ENCODE results near the gene CREBL2. TPM values are rescaled to one million over a fixed set of nuclear protein-coding genes. Genes with fewer than 3 reads are reported as not detected.

CREBL2 gene
- total RNA-seq, 2 experiments from 2014 or later = 15.6 to 16.1 TPM

- no peak overlapping the region for H3K27ac Mint-ChIP-seq
- CTCF ChIA-PET = interaction anchor here (0.7 to 1.2 kb wide), 4 partner anchors 13 to 415 kb away, joined by 3 to 6 read pairs (median 3); no protein-coding TSS in a partner anchor
Observed at GRCh38 chr12:12599750-12600643, 11.7 kb upstream of the CREBL2 start.

DNA sequence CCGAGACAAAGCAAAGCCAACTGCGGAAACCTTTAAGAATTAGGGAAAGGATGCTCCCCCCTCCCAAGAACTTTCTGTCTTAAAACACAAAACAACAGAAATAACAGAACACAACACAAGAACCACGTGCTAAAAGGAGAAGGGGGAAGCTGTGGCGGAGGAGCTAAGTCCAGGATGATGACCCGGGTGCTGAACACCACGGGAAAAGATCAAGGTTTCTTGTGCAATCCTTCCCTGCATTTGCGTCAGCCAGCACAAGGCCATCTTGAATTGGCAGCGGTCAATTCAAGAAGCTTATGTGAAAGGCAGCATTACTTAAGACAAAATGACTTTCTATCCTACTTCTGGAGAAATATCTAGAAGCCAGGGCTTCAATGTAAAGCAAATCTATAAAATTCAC, 11.0 kb upstream of the CREBL2 start:
- H3K36me3 Mint-ChIP-seq (ENCODE audit: low read depth) = no peaks in the 10 kb centered on the region
- no peak for DNase-seq
- intact Hi-C loops (cut with micrococcal nuclease) = no loop called here
- no peak overlapping the region for H3K4me3 Mint-ChIP-seq
- CTCF ChIA-PET = interaction anchor here (1.5 kb wide), 1 partner anchor 9 kb away, joined by 5 read pairs; no protein-coding TSS in a partner anchor
- H3K27ac Mint-ChIP-seq = no peak overlapping the region
- H3K9me3 Mint-ChIP-seq = no peaks in the 10 kb centered on the region
- no peaks in the 10 kb centered on the region for H3K27me3 Mint-ChIP-seq (ENCODE audit: low read depth)
- H3K4me1 Mint-ChIP-seq (ENCODE audit: low read depth) = no peaks in the 10 kb centered on the region

More at GRCh38 chr12:12599750-12600643, 11.7 kb upstream of the CREBL2 start:
- Mint-ChIP-seq H3K4me1 (ENCODE audit: low read depth) (no peaks in the 10 kb centered on the region), H3K36me3 (ENCODE audit: low read depth) (no peaks in the 10 kb centered on the region), H3K4me3 (no peak overlapping the region), H3K9me3 (no peaks in the 10 kb centered on the region), H3K27me3 (ENCODE audit: low read depth) (no peaks in the 10 kb centered on the region)
- intact Hi-C loops (cut with micrococcal nuclease) = no loop called here
- no peak for DNase-seq

DNA sequence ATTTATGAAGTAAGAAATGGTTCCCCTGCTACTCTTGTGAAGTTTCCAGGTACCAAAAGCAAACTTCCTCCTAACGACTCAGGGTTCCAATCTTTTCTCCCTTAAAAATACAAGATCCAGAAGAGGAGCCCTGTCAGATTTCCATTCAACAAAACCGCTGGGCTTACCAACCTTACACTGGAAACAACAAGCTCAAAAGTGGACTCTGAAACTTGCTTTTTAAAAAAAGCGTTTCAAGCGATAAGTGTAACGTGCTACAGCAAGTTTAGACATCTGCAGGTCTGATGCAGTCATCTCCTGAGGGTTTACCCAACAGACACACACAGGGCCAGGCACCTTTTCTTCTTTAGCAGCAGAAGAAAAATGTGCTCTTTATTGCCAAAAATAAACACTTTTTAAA, 6.9 kb upstream of the CREBL2 start:
- Mint-ChIP-seq H3K4me1 (ENCODE audit: low read depth) (peaks cover 22% of the 10 kb centered on the region), H3K27ac (no peak overlapping the region), H3K36me3 (ENCODE audit: low read depth) (no peaks in the 10 kb centered on the region), H3K27me3 (ENCODE audit: low read depth) (no peaks in the 10 kb centered on the region), H3K4me3 (no peak overlapping the region), H3K9me3 (no peaks in the 10 kb centered on the region)
- DNase-seq = no peak
- intact Hi-C loops (cut with micrococcal nuclease) = loop anchor here (5.0 kb wide), 1 partner anchor 532 kb away; the partner anchor contains the start of gene BCL2L14
- CTCF ChIA-PET = no interaction called here

DNA sequence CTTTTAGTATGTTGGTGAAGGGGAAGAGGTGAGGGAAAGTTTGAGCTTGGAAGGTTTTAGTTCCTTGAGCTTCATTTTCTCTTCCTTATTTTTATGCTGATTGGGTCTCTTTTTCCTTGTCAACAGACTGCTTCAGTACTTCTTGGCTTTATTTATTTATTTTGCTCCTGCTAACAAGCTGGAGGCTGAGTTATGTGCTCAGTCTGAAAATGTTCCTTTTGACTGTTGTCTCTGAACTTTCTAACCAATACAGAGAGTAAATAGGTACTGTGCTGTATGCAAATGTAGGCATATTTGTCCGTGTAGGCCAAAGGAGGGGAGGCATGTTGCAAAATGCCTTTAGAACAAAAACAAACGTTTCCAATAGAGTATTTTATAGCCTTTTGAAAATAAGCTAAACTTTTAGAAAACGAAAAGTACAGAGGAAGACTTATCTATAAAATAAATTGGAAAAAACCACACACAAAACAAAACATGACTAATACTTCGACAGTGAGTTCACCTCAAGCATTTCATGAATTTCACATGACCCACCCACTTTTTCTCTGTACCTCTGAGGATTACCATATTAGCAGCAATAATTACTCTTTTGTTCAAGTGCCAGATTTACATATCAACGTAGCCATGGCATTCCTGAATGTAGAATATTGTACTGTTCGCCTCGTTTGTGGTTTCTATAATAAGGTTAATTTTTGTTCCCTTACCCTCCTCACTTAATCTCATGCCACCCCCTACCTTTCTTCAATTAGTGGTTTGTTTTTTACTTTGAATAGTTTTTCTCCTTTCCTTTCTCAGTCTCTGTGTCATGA, 4.7 kb upstream of the CREBL2 start:
- CTCF ChIA-PET = interaction anchor here (0.7 to 1.1 kb wide), 4 partner anchors 15 to 151 kb away, joined by 3 to 4 read pairs (median 3); no protein-coding TSS in a partner anchor
- Mint-ChIP-seq H3K27me3 (ENCODE audit: low read depth) (no peaks in the 10 kb centered on the region), H3K9me3 (no peaks in the 10 kb centered on the region), H3K4me3 (peak overlapping the region; percentile 11), H3K4me1 (ENCODE audit: low read depth) (peaks cover 30% of the 10 kb centered on the region), H3K27ac (peak overlapping the region; percentile 81), H3K36me3 (ENCODE audit: low read depth) (no peaks in the 10 kb centered on the region)
- no peak for DNase-seq
- intact Hi-C loops (cut with micrococcal nuclease) = loop anchor here (1.0 to 5.0 kb wide), 4 partner anchors 25 to 535 kb away; partner anchors contain the start of gene BCL2L14

- no peaks in the 10 kb centered on the region for H3K27me3 Mint-ChIP-seq (ENCODE audit: low read depth)
- DNase-seq = peak; percentile 60
- intact Hi-C loops (cut with micrococcal nuclease) = loop anchor here (1.0 to 5.0 kb wide), 3 partner anchors 232 to 572 kb away; partner anchors contain the start of gene BCL2L14
- peaks cover 38% of the 10 kb centered on the region for H3K4me1 Mint-ChIP-seq (ENCODE audit: low read depth)
- no peaks in the 10 kb centered on the region for H3K9me3 Mint-ChIP-seq
- peaks cover 7% of the 10 kb centered on the region for H3K36me3 Mint-ChIP-seq (ENCODE audit: low read depth)
- H3K4me3 Mint-ChIP-seq = no peak overlapping the region
- CTCF ChIA-PET = interaction anchor here (0.7 to 1.1 kb wide), 4 partner anchors 45 to 231 kb away, joined by 3 to 10 read pairs (median 4); no protein-coding TSS in a partner anchor
- peak overlapping the region; percentile 48 for H3K27ac Mint-ChIP-seq
Observed at GRCh38 chr12:12608557-12608957, 3.1 kb upstream of the CREBL2 start.

- Mint-ChIP-seq H3K9me3 (no peaks in the 10 kb centered on the region), H3K36me3 (ENCODE audit: low read depth) (peaks cover 12% of the 10 kb centered on the region), H3K4me3 (no peak overlapping the region), H3K4me1 (ENCODE audit: low read depth) (peaks cover 47% of the 10 kb centered on the region), H3K27ac (no peak overlapping the region), H3K27me3 (ENCODE audit: low read depth) (no peaks in the 10 kb centered on the region)
- CTCF ChIA-PET = interaction anchor here (0.7 kb wide), 1 partner anchor 45 kb away, joined by 3 read pairs; no protein-coding TSS in a partner anchor
- DNase-seq = no peak
- intact Hi-C loops (cut with micrococcal nuclease) = loop anchor here (2.0 to 10.0 kb wide), 3 partner anchors 37 to 537 kb away; partner anchors contain the start of genes BCL2L14 and GPRC5A
Observed at GRCh38 chr12:12609692-12610091, 2.0 kb upstream of the CREBL2 start.

DNA sequence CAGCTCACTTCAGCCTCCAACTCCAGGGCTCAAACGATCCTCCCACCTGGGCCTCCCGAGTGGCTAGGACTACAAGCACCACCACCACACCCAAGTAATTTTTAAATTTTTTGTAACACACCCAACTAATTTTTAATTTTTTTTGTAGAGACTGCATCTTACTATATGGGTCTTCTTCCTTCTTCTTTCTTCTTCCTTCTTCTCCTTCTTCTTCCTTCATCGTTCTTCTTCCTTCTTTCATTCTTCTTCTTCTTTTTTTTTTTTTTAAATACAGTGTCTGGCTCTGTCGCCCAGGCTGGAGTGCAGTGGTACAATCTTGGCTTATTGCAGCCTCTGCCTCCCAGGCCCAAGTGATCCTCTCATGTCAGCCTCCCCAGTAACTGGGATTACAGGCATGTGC, 965 bp upstream of the CREBL2 start:
- Mint-ChIP-seq H3K9me3 (no peaks in the 10 kb centered on the region), H3K36me3 (ENCODE audit: low read depth) (peaks cover 13% of the 10 kb centered on the region), H3K4me1 (ENCODE audit: low read depth) (peaks cover 54% of the 10 kb centered on the region), H3K27ac (peak overlapping the region; percentile 99), H3K27me3 (ENCODE audit: low read depth) (no peaks in the 10 kb centered on the region), H3K4me3 (peak overlapping the region; percentile 88)
- intact Hi-C loops (cut with micrococcal nuclease) = loop anchor here (1.0 to 10.0 kb wide), 8 partner anchors 27 to 284 kb away; partner anchors contain the start of genes BORCS5, CDKN1B, GPR19 and GPRC5A
- DNase-seq = no peak
- CTCF ChIA-PET = no interaction called here

- CTCF ChIA-PET = interaction anchor here (0.6 to 1.5 kb wide), 6 partner anchors 12 to 236 kb away, joined by 3 to 6 read pairs (median 4); no protein-coding TSS in a partner anchor
- peaks cover 59% of the 10 kb centered on the region for H3K4me1 Mint-ChIP-seq (ENCODE audit: low read depth)
- H3K9me3 Mint-ChIP-seq = no peaks in the 10 kb centered on the region
- peak overlapping the region; percentile 99 for H3K27ac Mint-ChIP-seq
- no peaks in the 10 kb centered on the region for H3K27me3 Mint-ChIP-seq (ENCODE audit: low read depth)
- H3K36me3 Mint-ChIP-seq (ENCODE audit: low read depth) = peaks cover 17% of the 10 kb centered on the region
- peak overlapping the region; percentile 88 for H3K4me3 Mint-ChIP-seq
- DNase-seq = peak; percentile 51
- intact Hi-C loops (cut with micrococcal nuclease) = loop anchor here (1.0 to 10.0 kb wide), 4 partner anchors 92 to 282 kb away; partner anchors contain the start of gene GPRC5A
Observed at GRCh38 chr12:12612358-12612757, 682 bp downstream of the CREBL2 start.

DNA sequence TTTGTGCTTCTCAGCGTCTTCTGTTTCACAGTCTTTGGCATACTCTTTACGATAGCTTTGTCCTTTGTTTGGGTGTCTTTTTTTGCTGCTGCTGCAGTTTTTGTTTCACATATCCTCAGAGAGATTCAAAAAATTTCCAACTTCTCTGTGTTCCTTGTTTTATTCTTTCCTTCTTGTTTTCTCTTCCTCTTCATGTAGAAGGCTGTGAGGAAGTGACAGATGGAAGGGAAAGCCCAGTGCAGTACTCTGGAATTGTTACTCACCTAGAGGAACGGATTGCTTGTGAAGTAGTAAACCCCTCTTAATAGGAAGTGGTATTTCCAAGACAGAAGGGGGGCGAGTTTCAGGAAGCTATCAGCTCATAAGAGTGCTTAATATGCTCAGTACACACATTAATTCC, 1.7 kb downstream of the CREBL2 start:
- Mint-ChIP-seq H3K4me1 (ENCODE audit: low read depth) (peaks cover 55% of the 10 kb centered on the region), H3K27ac (peak overlapping the region; percentile 99), H3K36me3 (ENCODE audit: low read depth) (peaks cover 22% of the 10 kb centered on the region), H3K9me3 (no peaks in the 10 kb centered on the region), H3K27me3 (ENCODE audit: low read depth) (no peaks in the 10 kb centered on the region), H3K4me3 (peak overlapping the region; percentile 88)
- CTCF ChIA-PET = interaction anchor here (0.8 to 1.4 kb wide), 2 partner anchors 32 to 42 kb away, joined by 3 to 5 read pairs; no protein-coding TSS in a partner anchor
- intact Hi-C loops (cut with micrococcal nuclease) = loop anchor here (1.0 to 10.0 kb wide), 3 partner anchors 9 to 281 kb away; partner anchors contain the start of gene GPRC5A
- peak; percentile 25 for DNase-seq

DNA sequence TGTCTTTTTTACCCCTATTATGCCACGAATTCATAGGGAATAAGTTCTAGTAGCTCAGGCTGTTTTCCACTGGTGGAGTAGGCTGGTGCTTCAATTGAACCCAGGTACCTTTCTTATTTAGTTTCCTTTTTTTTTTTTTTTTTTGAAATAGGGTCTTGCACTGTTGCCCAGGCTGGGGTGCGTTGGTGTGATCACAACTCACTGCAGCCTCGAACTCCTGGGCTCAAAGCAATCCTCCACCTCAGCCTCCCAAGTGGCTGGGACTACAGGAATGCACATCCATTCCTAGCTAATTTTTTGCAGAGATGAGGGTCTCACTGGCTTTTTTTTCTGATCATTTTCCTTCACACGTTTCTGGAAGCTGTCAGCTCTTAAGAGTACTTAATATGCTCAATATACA, 2.7 kb downstream of the CREBL2 start:
- intact Hi-C loops (cut with micrococcal nuclease) = loop anchor here (10.0 kb wide), 1 partner anchor 280 kb away; the partner anchor contains the start of gene GPRC5A
- CTCF ChIA-PET = interaction anchor here (0.7 kb wide), 1 partner anchor 51 kb away, joined by 3 read pairs; the partner anchor contains the start of gene DUSP16
- H3K27me3 Mint-ChIP-seq (ENCODE audit: low read depth) = no peaks in the 10 kb centered on the region
- peaks cover 25% of the 10 kb centered on the region for H3K36me3 Mint-ChIP-seq (ENCODE audit: low read depth)
- peaks cover 50% of the 10 kb centered on the region for H3K4me1 Mint-ChIP-seq (ENCODE audit: low read depth)
- H3K9me3 Mint-ChIP-seq = no peaks in the 10 kb centered on the region
- DNase-seq = no peak
- peak overlapping the region; percentile 99 for H3K27ac Mint-ChIP-seq
- no peak overlapping the region for H3K4me3 Mint-ChIP-seq

DNA sequence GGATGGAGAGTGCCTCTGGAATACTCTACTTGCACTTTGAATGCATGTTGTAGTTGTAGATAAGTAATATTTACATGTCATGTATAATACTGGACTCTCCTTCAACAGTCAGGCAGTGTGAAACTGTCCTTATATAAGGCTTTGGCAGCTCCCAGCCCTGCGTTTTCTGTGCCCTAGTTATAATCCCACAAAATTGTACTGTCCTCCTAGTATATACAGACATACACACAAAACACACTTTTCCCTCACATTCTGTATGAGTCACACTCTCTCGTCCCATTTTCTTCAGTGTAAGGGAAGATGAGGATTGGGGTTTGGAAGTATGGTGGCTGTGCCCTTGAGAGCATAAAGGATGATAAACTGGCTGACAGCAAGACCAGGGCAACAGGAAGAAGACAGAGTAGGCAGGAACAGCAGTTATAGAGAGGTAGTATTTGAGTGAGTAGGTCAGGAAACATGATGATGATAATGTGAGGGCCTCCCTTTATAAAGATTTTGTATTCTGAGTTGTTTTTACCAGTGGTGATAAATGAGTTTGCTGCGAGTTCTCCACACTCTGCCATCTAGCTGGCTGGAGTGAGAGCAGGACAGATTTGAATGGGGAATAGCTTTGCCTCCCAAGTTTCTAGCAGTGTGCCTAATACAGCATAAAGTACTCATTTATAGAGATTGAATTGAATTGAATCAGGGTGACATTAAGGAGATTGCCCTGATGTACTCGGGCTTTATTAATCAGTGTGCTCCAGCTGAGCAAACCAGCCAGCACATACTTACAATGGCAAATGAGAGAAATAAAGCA, 5.0 kb downstream of the CREBL2 start:
- no peak overlapping the region for H3K4me3 Mint-ChIP-seq
- H3K36me3 Mint-ChIP-seq (ENCODE audit: low read depth) = peaks cover 29% of the 10 kb centered on the region
- H3K27ac Mint-ChIP-seq = peak overlapping the region; percentile 55
- peak; percentile 33 for DNase-seq
- peaks cover 64% of the 10 kb centered on the region for H3K4me1 Mint-ChIP-seq (ENCODE audit: low read depth)
- intact Hi-C loops (cut with micrococcal nuclease) = loop anchor here (10.0 kb wide), 1 partner anchor 278 kb away; the partner anchor contains the start of gene GPRC5A
- H3K27me3 Mint-ChIP-seq (ENCODE audit: low read depth) = no peaks in the 10 kb centered on the region
- no peaks in the 10 kb centered on the region for H3K9me3 Mint-ChIP-seq
- CTCF ChIA-PET = interaction anchor here (0.6 to 2.3 kb wide), 5 partner anchors 14 to 238 kb away, joined by 4 to 8 read pairs (median 4); no protein-coding TSS in a partner anchor

Data from activated naive CD4-positive, alpha-beta T cell treated with anti-CD3 and anti-CD28 coated beads for 36 hours (primary cell).